G401 (cell line): ENCODE results near the gene RPL27. TPM values are rescaled to one million over a fixed set of nuclear protein-coding genes. Genes with fewer than 3 reads are reported as not detected.

Source experiments
- DNase-seq: peaks from one replicate; pipeline ENCODE4 v3.0.0-alpha.2; 2015; ENCODE audit warnings: low spot score
- in situ Hi-C: cut with HindIII; loops from 2 replicates; pipeline ENCODE4 v1.10.0; 2016; ENCODE audit warnings: low sequenced_read_pairs, mixed read lengths
- total RNA-seq: library from RNA; depleted of rRNA; stranded (reverse); fragments of >200 nt; shearing (Covaris generic); gene quantifications from 2 replicates; pipeline ENCODE4 v1.2.3, GENCODE V29; 2014; rRNA removed

The RPL27 gene
- total RNA-seq, 1 experiment from 2014 or later, result 1,864 TPM

GRCh38 chr17:43033948-43034881 lies 36.0 kb downstream of the RPL27 start:
- in situ Hi-C loops, result loop anchor here (5.0 kb wide), 1 partner anchor 83 kb away; no protein-coding TSS in a partner anchor
- no peak for DNase-seq

GRCh38 chr17:43034894-43035293 lies 36.7 kb downstream of the RPL27 start:
- in situ Hi-C loops, result loop anchor here (5.0 kb wide), 1 partner anchor 82 kb away; no protein-coding TSS in a partner anchor

GRCh38 chr17:43039646-43040045 lies 41.4 kb downstream of the RPL27 start:
- DNase-seq, result no peak
- in situ Hi-C loops, result no loop called here

More at GRCh38 chr17:43034894-43035293, 36.7 kb downstream of the RPL27 start:
- DNase-seq, result no peak

- in situ Hi-C loops, result no loop called here
- no peak for DNase-seq
Observed at GRCh38 chr17:43040655-43041054, 42.4 kb downstream of the RPL27 start.

DNA sequence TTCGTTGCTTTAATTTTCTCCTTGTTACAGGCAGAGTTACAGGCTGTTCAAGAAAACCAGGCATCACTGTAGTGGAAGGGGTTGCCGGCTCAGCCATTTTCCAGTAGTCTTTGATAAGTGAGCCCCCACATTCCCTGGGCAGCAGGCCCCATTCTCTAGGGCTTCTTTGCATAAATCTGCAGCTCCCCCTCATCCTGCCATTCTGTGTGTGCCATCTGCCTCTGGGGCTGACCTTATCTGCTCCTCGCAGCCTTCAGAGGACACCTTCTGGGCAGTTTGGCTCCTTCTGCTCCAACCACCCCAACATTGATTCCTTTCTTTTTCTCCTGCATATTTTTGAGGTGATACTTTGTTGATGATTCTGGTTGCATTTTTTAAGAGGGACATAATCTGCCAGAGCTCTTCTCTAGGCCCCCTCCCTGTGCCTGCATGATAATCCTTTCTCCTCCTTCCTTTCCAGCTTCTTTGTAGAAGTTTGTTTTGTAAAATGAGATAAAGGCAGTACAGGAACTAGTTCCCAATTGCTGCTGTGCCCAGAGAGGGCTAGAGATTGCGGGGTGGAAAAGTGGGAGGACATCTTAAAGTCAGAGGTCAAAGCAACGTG lies 43.9 kb downstream of the RPL27 start:
- in situ Hi-C loops, result no loop called here
- DNase-seq, result no peak

- DNase-seq, result no peak
- in situ Hi-C loops, result no loop called here
Observed at GRCh38 chr17:43043307-43043706, 45.1 kb downstream of the RPL27 start.

- DNase-seq, result no peak
- in situ Hi-C loops, result no loop called here
Observed at GRCh38 chr17:43044024-43044423, 45.8 kb downstream of the RPL27 start.

DNA sequence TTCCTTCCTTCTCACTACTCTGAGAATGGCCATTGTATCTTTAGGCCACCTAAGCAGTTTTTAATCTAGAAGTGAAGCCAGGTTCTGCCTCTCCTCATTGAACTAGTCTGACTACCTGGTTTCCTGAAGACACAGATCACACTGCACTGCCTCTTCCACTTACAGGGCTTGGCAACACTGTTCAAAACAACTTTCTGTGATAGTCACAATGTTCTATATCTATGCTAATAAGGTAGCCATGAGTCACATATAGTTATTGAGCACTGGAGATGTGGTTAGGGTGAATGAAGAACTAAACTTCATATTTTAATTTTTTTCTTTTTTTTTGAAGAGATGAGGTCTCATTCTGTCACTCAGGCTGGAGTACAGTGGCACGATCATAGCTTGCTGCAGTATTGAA lies 53.8 kb downstream of the RPL27 start:
- no peak for DNase-seq
- in situ Hi-C loops, result no loop called here

Other genes with a start within 250 kb of the RPL27 start
- gene RAMP2, start 237.2 kb upstream of the RPL27 start, total RNA-seq, result 0.51 and 1.5 TPM in 2 replicates
- gene VPS25, start 225.0 kb upstream of the RPL27 start, total RNA-seq, result 150 and 199 TPM in 2 replicates
- gene WNK4, start 217.8 kb upstream of the RPL27 start, total RNA-seq, result not detected in 2 replicates
- 53.7 and 75.4 TPM in 2 replicates for gene COA3, start 199.7 kb upstream of the RPL27 start, total RNA-seq
- gene CNTD1, start 199.6 kb upstream of the RPL27 start, total RNA-seq, result 0.18 TPM in 1 of 2 replicates, not detected in the other
- gene BECN1, start 174.1 kb upstream of the RPL27 start, total RNA-seq, result 71.6 and 109 TPM in 2 replicates
- gene PSME3, start 165.0 kb upstream of the RPL27 start, total RNA-seq, result 53.6 and 116 TPM in 2 replicates
- not detected in 2 replicates for gene AOC2, start 153.8 kb upstream of the RPL27 start, total RNA-seq
- 0.78 TPM in 1 of 2 replicates, not detected in the other for gene AOC3, start 147.2 kb upstream of the RPL27 start, total RNA-seq
- gene G6PC1, start 97.6 kb upstream of the RPL27 start, total RNA-seq, result not detected in 2 replicates
- gene AARSD1, start 34.0 kb upstream of the RPL27 start, total RNA-seq, result 15.3 and 42.3 TPM in 2 replicates
- gene PTGES3L, start 18.3 kb upstream of the RPL27 start, total RNA-seq, result not detected in 2 replicates
- gene RUNDC1, start 17.9 kb upstream of the RPL27 start, total RNA-seq, result 7.2 and 9.5 TPM in 2 replicates
- 34.8 and 41.6 TPM in 2 replicates for gene IFI35, start 8.4 kb downstream of the RPL27 start, total RNA-seq
- gene VAT1, start 24.0 kb downstream of the RPL27 start, total RNA-seq, result 307 and 355 TPM in 2 replicates
- gene RND2, start 26.8 kb downstream of the RPL27 start, total RNA-seq, result 10.4 and 10.9 TPM in 2 replicates
- gene BRCA1, start 126.9 kb downstream of the RPL27 start, total RNA-seq, result 22.8 and 53.3 TPM in 2 replicates
- 42.8 and 63.6 TPM in 2 replicates for gene NBR1, start 172.8 kb downstream of the RPL27 start, total RNA-seq
- gene TMEM106A, start 213.5 kb downstream of the RPL27 start, total RNA-seq, result not detected in 2 replicates
- gene CCDC200, start 230.2 kb downstream of the RPL27 start, total RNA-seq, result not detected in 2 replicates
- gene RNU2-1, start 235.6 kb downstream of the RPL27 start, total RNA-seq, result not detected in 2 replicates